GM23338 (cell line): ENCODE measurements around the gene RCBTB2. TPM values are rescaled to one million over a fixed set of nuclear protein-coding genes. Genes with fewer than 3 reads are reported as not detected.

Source experiments
- ATAC-seq: fragments of 200-7000 bp; cut with Tn5 transposase; 3 replicates; pipeline ENCODE4 v1.9.1; 2020
- DNase-seq: peaks from one replicate; pipeline ENCODE4 v3.0.0-alpha.2; 2015; ENCODE audit warnings: low spot score
- H2AFZ ChIP-seq: fragments of 200-600 bp; sonication (generic); 2 replicates; pipeline ENCODE4 v1.8.0; 2016; ENCODE audit warnings: antibody characterized with exemption, mild to moderate bottlenecking, moderate library complexity
- H3F3A ChIP-seq: fragments of 200-600 bp; sonication (generic); replicated peaks from 2 replicates; pipeline ENCODE4 v1.8.0; 2017; ENCODE audit warnings: antibody characterized with exemption, mixed run types, low read depth
- H3K27ac ChIP-seq: fragments of 200-600 bp; sonication (generic); 2 replicates; pipeline ENCODE4 v1.6.1; 2016; ENCODE audit warnings: low read depth
- H3K27me3 ChIP-seq: fragments of 200-600 bp; sonication (generic); 2 replicates; pipeline ENCODE4 v1.8.0; 2016; ENCODE audit warnings: mild to moderate bottlenecking, mixed run types, moderate library complexity; ENCODE audit not compliant: insufficient read depth
- H3K36me3 ChIP-seq: fragments of 200-600 bp; sonication (generic); 2 replicates; pipeline ENCODE4 v1.8.0; 2016; ENCODE audit warnings: mild to moderate bottlenecking; ENCODE audit not compliant: insufficient read depth
- H3K4me1 ChIP-seq: fragments of 200-600 bp; sonication (generic); 2 replicates; pipeline ENCODE4 v1.8.0; 2016; ENCODE audit warnings: mild to moderate bottlenecking, moderate library complexity; ENCODE audit not compliant: insufficient read depth
- H3K4me2 ChIP-seq: fragments of 200-600 bp; sonication (generic); 2 replicates; pipeline ENCODE4 v1.7.1; 2017; ENCODE audit warnings: mixed run types
- H3K4me3 ChIP-seq: fragments of 200-600 bp; sonication (generic); 2 replicates; pipeline ENCODE4 v1.6.1; 2016; ENCODE audit warnings: mixed run types
- H3K79me2 ChIP-seq: fragments of 200-600 bp; sonication (generic); replicated peaks from 2 replicates; pipeline ENCODE4 v1.8.0; 2017; ENCODE audit warnings: mild to moderate bottlenecking; ENCODE audit not compliant: insufficient read depth
- H3K9me2 ChIP-seq: fragments of 200-600 bp; sonication (generic); 2 replicates; pipeline ENCODE4 v1.8.0; 2017; ENCODE audit not compliant: insufficient read depth
- H4K20me1 ChIP-seq: fragments of 200-600 bp; sonication (generic); replicated peaks from 2 replicates; pipeline ENCODE4 v1.8.0; 2017; ENCODE audit warnings: mild to moderate bottlenecking; ENCODE audit not compliant: insufficient read depth
- H3K27ac Mint-ChIP-seq: 2 replicates; pipeline ENCODE4 v1.8.0; 2020; ENCODE audit warnings: inconsistent platforms, mild to moderate bottlenecking, moderate library complexity, mixed read lengths
- H3K27me3 Mint-ChIP-seq: 3 replicates; pipeline ENCODE4 v1.8.0; 2022; ENCODE audit warnings: low read depth, mild to moderate bottlenecking, moderate library complexity, mixed read lengths, inconsistent platforms; ENCODE audit not compliant: insufficient read depth, poor library complexity
- H3K36me3 Mint-ChIP-seq: 3 replicates; pipeline ENCODE4 v1.8.0; 2021; ENCODE audit warnings: low read depth, mild to moderate bottlenecking, inconsistent platforms, moderate library complexity, mixed read lengths
- H3K4me1 Mint-ChIP-seq: 3 replicates; pipeline ENCODE4 v1.8.0; 2020; ENCODE audit warnings: mild to moderate bottlenecking, inconsistent platforms, mixed read lengths
- H3K4me3 Mint-ChIP-seq: 3 replicates; pipeline ENCODE4 v1.8.0; 2021; ENCODE audit warnings: moderate library complexity, mild to moderate bottlenecking, inconsistent platforms, mixed read lengths
- H3K9me3 Mint-ChIP-seq: 3 replicates; pipeline ENCODE4 v1.8.0; 2020; ENCODE audit warnings: moderate library complexity, mild to moderate bottlenecking, inconsistent platforms, mixed read lengths
- EZH2phosphoT487 ChIP-seq: fragments of 200-600 bp; sonication (generic); IDR thresholded peaks from one replicate; pipeline ENCODE4 v1.8.1; 2018; ENCODE audit warnings: antibody characterized with exemption; ENCODE audit not compliant: unreplicated experiment
- ZNF331 ChIP-seq: fragments of 250-450 bp; sonication (Bioruptor Pico); IDR thresholded peaks from 2 replicates; pipeline ENCODE4 v1.5.0; 2020; ENCODE audit warnings: low read depth, mild to moderate bottlenecking, moderate library complexity
- polyA plus RNA-seq: library from polyadenylated mRNA; unstranded; fragments of >200 nt; fragmentation: Nextera tagmentation; extraction: Ambion mirVana; gene quantifications from 2 replicates; pipeline ENCODE4 v1.2.1, GENCODE V29; 2016
- total RNA-seq: library from RNA; depleted of rRNA; stranded (reverse); fragments of >200 nt; shearing (Covaris generic); gene quantifications from 2 replicates; pipeline ENCODE4 v1.2.3, GENCODE V29; 2014
- TF ChIP-seq, protein P1 (sequence below): fragments of 250-450 bp; sonication (Bioruptor Pico); IDR thresholded peaks from 2 replicates; pipeline ENCODE4 v1.5.0; 2020; ENCODE audit warnings: mild to moderate bottlenecking, moderate library complexity
- TF ChIP-seq, protein P2 (sequence below), 2 experiments: fragments of 200-600 bp in 1 of 2; sonication (generic) in 1 of 2; conservative IDR thresholded peaks; 2 replicates each; pipeline versions ENCODE4 v1.5.1 to v1.6.1; 2016 to 2017; ENCODE audit warnings: antibody characterized with exemption in 2 of 2, low read depth in 2 of 2, mild to moderate bottlenecking in 2 of 2, moderate library complexity in 1 of 2

The RCBTB2 gene
- total and polyA plus RNA-seq, 2 experiments from 2014 or later = 8.1 to 20.8 TPM

GRCh38 chr13:48578516-48579164, 45.8 kb upstream of the RCBTB2 start (continued):
- TF ChIP-seq, protein P1, sequence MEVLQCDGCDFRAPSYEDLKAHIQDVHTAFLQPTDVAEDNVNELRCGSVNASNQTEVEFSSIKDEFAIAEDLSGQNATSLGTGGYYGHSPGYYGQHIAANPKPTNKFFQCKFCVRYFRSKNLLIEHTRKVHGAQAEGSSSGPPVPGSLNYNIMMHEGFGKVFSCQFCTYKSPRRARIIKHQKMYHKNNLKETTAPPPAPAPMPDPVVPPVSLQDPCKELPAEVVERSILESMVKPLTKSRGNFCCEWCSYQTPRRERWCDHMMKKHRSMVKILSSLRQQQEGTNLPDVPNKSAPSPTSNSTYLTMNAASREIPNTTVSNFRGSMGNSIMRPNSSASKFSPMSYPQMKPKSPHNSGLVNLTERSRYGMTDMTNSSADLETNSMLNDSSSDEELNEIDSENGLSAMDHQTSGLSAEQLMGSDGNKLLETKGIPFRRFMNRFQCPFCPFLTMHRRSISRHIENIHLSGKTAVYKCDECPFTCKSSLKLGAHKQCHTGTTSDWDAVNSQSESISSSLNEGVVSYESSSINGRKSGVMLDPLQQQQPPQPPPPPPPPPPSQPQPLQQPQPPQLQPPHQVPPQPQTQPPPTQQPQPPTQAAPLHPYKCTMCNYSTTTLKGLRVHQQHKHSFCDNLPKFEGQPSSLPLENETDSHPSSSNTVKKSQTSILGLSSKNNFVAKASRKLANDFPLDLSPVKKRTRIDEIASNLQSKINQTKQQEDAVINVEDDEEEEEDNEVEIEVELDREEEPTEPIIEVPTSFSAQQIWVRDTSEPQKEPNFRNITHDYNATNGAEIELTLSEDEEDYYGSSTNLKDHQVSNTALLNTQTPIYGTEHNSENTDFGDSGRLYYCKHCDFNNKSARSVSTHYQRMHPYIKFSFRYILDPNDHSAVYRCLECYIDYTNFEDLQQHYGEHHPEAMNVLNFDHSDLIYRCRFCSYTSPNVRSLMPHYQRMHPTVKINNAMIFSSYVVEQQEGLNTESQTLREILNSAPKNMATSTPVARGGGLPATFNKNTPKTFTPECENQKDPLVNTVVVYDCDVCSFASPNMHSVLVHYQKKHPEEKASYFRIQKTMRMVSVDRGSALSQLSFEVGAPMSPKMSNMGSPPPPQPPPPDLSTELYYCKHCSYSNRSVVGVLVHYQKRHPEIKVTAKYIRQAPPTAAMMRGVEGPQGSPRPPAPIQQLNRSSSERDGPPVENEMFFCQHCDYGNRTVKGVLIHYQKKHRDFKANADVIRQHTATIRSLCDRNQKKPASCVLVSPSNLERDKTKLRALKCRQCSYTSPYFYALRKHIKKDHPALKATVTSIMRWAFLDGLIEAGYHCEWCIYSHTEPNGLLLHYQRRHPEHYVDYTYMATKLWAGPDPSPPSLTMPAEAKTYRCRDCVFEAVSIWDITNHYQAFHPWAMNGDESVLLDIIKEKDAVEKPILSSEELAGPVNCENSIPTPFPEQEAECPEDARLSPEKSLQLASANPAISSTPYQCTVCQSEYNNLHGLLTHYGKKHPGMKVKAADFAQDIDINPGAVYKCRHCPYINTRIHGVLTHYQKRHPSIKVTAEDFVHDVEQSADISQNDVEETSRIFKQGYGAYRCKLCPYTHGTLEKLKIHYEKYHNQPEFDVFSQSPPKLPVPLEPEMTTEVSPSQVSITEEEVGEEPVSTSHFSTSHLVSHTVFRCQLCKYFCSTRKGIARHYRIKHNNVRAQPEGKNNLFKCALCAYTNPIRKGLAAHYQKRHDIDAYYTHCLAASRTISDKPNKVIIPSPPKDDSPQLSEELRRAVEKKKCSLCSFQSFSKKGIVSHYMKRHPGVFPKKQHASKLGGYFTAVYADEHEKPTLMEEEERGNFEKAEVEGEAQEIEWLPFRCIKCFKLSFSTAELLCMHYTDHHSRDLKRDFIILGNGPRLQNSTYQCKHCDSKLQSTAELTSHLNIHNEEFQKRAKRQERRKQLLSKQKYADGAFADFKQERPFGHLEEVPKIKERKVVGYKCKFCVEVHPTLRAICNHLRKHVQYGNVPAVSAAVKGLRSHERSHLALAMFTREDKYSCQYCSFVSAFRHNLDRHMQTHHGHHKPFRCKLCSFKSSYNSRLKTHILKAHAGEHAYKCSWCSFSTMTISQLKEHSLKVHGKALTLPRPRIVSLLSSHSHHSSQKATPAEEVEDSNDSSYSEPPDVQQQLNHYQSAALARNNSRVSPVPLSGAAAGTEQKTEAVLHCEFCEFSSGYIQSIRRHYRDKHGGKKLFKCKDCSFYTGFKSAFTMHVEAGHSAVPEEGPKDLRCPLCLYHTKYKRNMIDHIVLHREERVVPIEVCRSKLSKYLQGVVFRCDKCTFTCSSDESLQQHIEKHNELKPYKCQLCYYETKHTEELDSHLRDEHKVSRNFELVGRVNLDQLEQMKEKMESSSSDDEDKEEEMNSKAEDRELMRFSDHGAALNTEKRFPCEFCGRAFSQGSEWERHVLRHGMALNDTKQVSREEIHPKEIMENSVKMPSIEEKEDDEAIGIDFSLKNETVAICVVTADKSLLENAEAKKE = no peak
- TF ChIP-seq, protein P2, sequence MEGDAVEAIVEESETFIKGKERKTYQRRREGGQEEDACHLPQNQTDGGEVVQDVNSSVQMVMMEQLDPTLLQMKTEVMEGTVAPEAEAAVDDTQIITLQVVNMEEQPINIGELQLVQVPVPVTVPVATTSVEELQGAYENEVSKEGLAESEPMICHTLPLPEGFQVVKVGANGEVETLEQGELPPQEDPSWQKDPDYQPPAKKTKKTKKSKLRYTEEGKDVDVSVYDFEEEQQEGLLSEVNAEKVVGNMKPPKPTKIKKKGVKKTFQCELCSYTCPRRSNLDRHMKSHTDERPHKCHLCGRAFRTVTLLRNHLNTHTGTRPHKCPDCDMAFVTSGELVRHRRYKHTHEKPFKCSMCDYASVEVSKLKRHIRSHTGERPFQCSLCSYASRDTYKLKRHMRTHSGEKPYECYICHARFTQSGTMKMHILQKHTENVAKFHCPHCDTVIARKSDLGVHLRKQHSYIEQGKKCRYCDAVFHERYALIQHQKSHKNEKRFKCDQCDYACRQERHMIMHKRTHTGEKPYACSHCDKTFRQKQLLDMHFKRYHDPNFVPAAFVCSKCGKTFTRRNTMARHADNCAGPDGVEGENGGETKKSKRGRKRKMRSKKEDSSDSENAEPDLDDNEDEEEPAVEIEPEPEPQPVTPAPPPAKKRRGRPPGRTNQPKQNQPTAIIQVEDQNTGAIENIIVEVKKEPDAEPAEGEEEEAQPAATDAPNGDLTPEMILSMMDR (conservative IDR thresholded peaks at IDR 0.05; ENCODE audit: low read depth in 2 of 2) = no peak
- TF ChIP-seq EZH2phosphoT487 = no peak

DNA sequence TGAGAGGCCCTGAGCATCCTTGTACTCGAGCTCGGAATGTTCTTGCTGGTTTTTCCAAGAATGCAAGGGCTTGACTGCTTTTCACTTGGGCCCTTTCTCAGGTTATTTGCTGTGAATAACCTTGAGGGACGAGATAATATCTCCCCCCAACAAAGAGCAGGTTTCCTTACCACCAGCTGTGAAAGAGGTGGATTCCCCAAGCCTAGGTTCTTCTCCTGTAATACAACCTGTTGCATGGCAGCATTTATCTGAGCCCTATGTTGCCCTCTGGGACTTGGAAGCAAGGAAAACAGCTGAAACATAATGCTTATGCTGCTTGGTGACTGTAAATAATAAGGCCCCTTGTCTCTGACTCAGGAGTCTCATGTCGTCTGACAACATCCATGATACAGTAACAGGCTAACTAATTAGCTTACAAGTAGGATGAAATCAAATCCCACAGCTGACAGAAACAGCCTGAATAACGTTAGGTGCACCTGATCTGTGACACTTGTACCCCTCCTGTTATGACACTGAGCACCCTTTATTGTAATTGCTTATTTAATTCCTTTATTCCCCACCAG, 43.6 kb upstream of the RCBTB2 start:
- 0 out of 2 replicates have a peak, but pooled peaks cover 3% of the 10 kb centered on the region for H3K9me2 ChIP-seq
- no peak overlapping the region for H3K4me2 ChIP-seq
- H3K9me3 Mint-ChIP-seq = no peaks in the 10 kb centered on the region
- no peaks in the 10 kb centered on the region for H3K36me3 Mint-ChIP-seq
- no peak overlapping the region for H3K4me3 Mint-ChIP-seq
- H3F3A ChIP-seq = no peaks in the 10 kb centered on the region
- no peak for TF ChIP-seq ZNF331
- no peak overlapping the region for H3K4me3 ChIP-seq
- H3K4me1 Mint-ChIP-seq = no peaks in the 10 kb centered on the region; the same call in 2 of the 3 replicates
- H3K27me3 Mint-ChIP-seq = peaks cover 2% of the 10 kb centered on the region
- DNase-seq (no peak), ATAC-seq (no peak)
- H3K79me2 ChIP-seq = no peaks in the 10 kb centered on the region
- no peaks in the 10 kb centered on the region for H3K36me3 ChIP-seq
- no peaks in the 10 kb centered on the region for H4K20me1 ChIP-seq
- H2AFZ ChIP-seq = no peak overlapping the region
- H3K4me1 ChIP-seq = no peaks in the 10 kb centered on the region
- H3K27ac ChIP-seq = no peak overlapping the region
- no peak overlapping the region for H3K27ac Mint-ChIP-seq
- H3K27me3 ChIP-seq = no peaks in the 10 kb centered on the region
